Trophoblast cell (in vitro differentiated cells and primary cell): ENCODE measurements around the gene CNTNAP4.

ENCODE experiments used
- DNase-seq, 2 donors: peaks; one replicate each; pipeline ENCODE4 v3.0.0-alpha.2; 2016
- H2AFZ ChIP-seq: 2 replicates; pipeline ENCODE4 v1.6.1; 2013; ENCODE audit warnings: low read length, moderate library complexity, mild to moderate bottlenecking; ENCODE audit not compliant: insufficient read depth, poor library complexity
- H2AK5ac ChIP-seq: 2 replicates; pipeline ENCODE4 v1.6.1; 2013; ENCODE audit warnings: mild to moderate bottlenecking, low read length
- H2BK120ac ChIP-seq: 2 replicates; pipeline ENCODE4 v1.6.1; 2013; ENCODE audit warnings: low read length, mild to moderate bottlenecking, moderate library complexity; ENCODE audit not compliant: insufficient read depth, poor library complexity
- H2BK12ac ChIP-seq: 2 replicates; pipeline ENCODE4 v1.6.1; 2013; ENCODE audit warnings: mild to moderate bottlenecking, low read length, moderate library complexity
- H2BK5ac ChIP-seq: 2 replicates; pipeline ENCODE4 v1.6.1; 2013; ENCODE audit warnings: low read length, low read depth, moderate library complexity, mild to moderate bottlenecking; ENCODE audit not compliant: poor library complexity
- H3K14ac ChIP-seq: 2 replicates; pipeline ENCODE4 v1.6.1; 2013; ENCODE audit warnings: mild to moderate bottlenecking, low read length
- H3K18ac ChIP-seq: 2 replicates; pipeline ENCODE4 v1.6.1; 2013; ENCODE audit warnings: mild to moderate bottlenecking, low read length
- H3K23ac ChIP-seq: 2 replicates; pipeline ENCODE4 v1.6.1; 2013; ENCODE audit warnings: low read length
- H3K27ac ChIP-seq: 2 replicates; pipeline ENCODE4 v1.5.1; 2013; ENCODE audit warnings: low read depth, mild to moderate bottlenecking, inconsistent platforms, low read length, moderate library complexity
- H3K27me3 ChIP-seq: 2 replicates; pipeline ENCODE4 v1.6.1; 2013; ENCODE audit warnings: inconsistent platforms, mild to moderate bottlenecking, low read length, moderate library complexity; ENCODE audit not compliant: insufficient read depth
- H3K36me3 ChIP-seq, 2 experiments: 1 replicate in 1 of 2; 2 replicates in 1 of 2; pipeline ENCODE4 v1.6.1; 2013; ENCODE audit warnings: low read length in 2 of 2, mild to moderate bottlenecking in 2 of 2, moderate library complexity in 1 of 2; ENCODE audit not compliant: insufficient read depth in 2 of 2, control insufficient read depth in 1 of 2
- H3K4ac ChIP-seq: 2 replicates; pipeline ENCODE4 v1.6.1; 2013; ENCODE audit warnings: low read depth, mild to moderate bottlenecking, low read length, moderate library complexity
- H3K4me1 ChIP-seq, 2 experiments: 1 replicate in 1 of 2; 2 replicates in 1 of 2; pipeline ENCODE4 v1.6.1; 2013; ENCODE audit warnings: low read length in 2 of 2, mild to moderate bottlenecking in 2 of 2, moderate library complexity in 1 of 2; ENCODE audit not compliant: insufficient read depth in 2 of 2, control insufficient read depth in 1 of 2
- H3K4me2 ChIP-seq: 2 replicates; pipeline ENCODE4 v1.6.1; 2013; ENCODE audit warnings: inconsistent platforms, mild to moderate bottlenecking, low read length, moderate library complexity
- H3K4me3 ChIP-seq: 2 replicates; pipeline ENCODE4 v1.5.1; 2013; ENCODE audit warnings: mild to moderate bottlenecking, low read depth, low read length, inconsistent platforms
- H3K79me1 ChIP-seq: one replicate; pipeline ENCODE4 v1.6.1; 2013; ENCODE audit warnings: low read length
- H3K79me2 ChIP-seq: 2 replicates; pipeline ENCODE4 v1.6.1; 2013; ENCODE audit warnings: low read length, mild to moderate bottlenecking; ENCODE audit not compliant: control insufficient read depth, insufficient read depth, poor library complexity
- H3K9ac ChIP-seq: 2 replicates; pipeline ENCODE4 v1.6.1; 2013; ENCODE audit warnings: mild to moderate bottlenecking, low read length
- H3K9me3 ChIP-seq: 2 replicates; pipeline ENCODE4 v1.6.1; 2013; ENCODE audit warnings: low read depth, mild to moderate bottlenecking, control low read depth, inconsistent platforms, low read length; ENCODE audit not compliant: insufficient read depth
- H4K12ac ChIP-seq: 2 replicates; pipeline ENCODE4 v1.6.1; 2013; ENCODE audit warnings: low read depth, mild to moderate bottlenecking, low read length, moderate library complexity
- H4K8ac ChIP-seq: 2 replicates; pipeline ENCODE4 v1.6.1; 2013; ENCODE audit warnings: low read depth, mild to moderate bottlenecking, low read length, moderate library complexity
- H4K91ac ChIP-seq: one replicate; pipeline ENCODE4 v1.6.1; 2013; ENCODE audit warnings: low read depth, mild to moderate bottlenecking, low read length, moderate library complexity
- WGBS: extraction: QIAGEN DNeasy Blood & Tissue Kit; methylation state at CpG from one replicate; pipeline ENCODE4 v1.1.7; 2013; ENCODE audit warnings: missing lambda C conversion rate; ENCODE audit not compliant: insufficient read length, insufficient coverage; ENCODE audit errors: extremely low coverage; 5-methylcytosine and 5-hydroxymethylcytosine counted together

Gene CNTNAP4

GRCh38 chr16:76484020-76484419 is 206.8 kb downstream of the CNTNAP4 start:
- no peak overlapping the region for H3K4me2 ChIP-seq
- no peak overlapping the region for H4K91ac ChIP-seq
- H3K4ac ChIP-seq: no peak overlapping the region
- H3K36me3 ChIP-seq: no peaks in the 10 kb centered on the region
- no peak overlapping the region for H3K14ac ChIP-seq
- H3K27ac ChIP-seq: no peak overlapping the region
- no peak overlapping the region for H2BK5ac ChIP-seq
- no peaks in the 10 kb centered on the region for H3K79me2 ChIP-seq
- H2BK120ac ChIP-seq: no peak overlapping the region
- H4K12ac ChIP-seq: no peak overlapping the region
- no peak overlapping the region for H3K23ac ChIP-seq
- no peaks in the 10 kb centered on the region for H3K9me3 ChIP-seq
- no peak overlapping the region for H3K18ac ChIP-seq
- DNase-seq: no peak
- no peak overlapping the region for H4K8ac ChIP-seq
- no peaks in the 10 kb centered on the region for H3K4me1 ChIP-seq
- no peaks in the 10 kb centered on the region for H3K27me3 ChIP-seq
- no peak overlapping the region for H3K4me3 ChIP-seq
- H2AK5ac ChIP-seq: no peak overlapping the region
- no peak overlapping the region for H2AFZ ChIP-seq
- no peak overlapping the region for H3K9ac ChIP-seq
- no CpG with 5 or more reads among the region's 1 CpG for WGBS
- H3K79me1 ChIP-seq: no peaks in the 10 kb centered on the region
- H2BK12ac ChIP-seq: no peak overlapping the region

DNA sequence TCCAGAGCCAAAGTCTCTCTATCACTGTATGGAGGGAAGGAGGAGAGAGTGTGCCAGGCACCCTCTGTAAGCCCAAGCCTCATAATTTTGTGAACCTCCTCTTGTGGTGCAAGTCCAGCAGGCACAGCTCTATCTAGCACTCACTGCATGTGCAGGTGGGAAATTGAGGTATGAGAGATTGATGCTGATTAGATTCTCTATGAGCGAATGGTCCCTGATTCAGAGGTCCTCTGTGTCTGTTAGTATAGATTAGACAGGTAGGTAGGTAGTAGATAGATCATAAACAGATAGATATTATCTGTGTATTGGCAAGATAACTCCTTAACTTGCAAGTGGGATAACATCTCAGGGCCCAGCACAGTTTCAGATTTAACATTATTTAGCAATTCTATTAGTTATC is 209.5 kb downstream of the CNTNAP4 start:
- no peak overlapping the region for H2AFZ ChIP-seq
- no peak overlapping the region for H3K18ac ChIP-seq
- H3K79me2 ChIP-seq: no peaks in the 10 kb centered on the region
- H3K27ac ChIP-seq: no peak overlapping the region
- H3K36me3 ChIP-seq: no peaks in the 10 kb centered on the region
- DNase-seq: no peak
- H3K9ac ChIP-seq: no peak overlapping the region
- no peak overlapping the region for H3K14ac ChIP-seq
- H3K79me1 ChIP-seq: no peaks in the 10 kb centered on the region
- no peaks in the 10 kb centered on the region for H3K27me3 ChIP-seq
- no peak overlapping the region for H2AK5ac ChIP-seq
- H3K9me3 ChIP-seq: no peaks in the 10 kb centered on the region
- no peak overlapping the region for H3K4me3 ChIP-seq
- no peak overlapping the region for H3K4me2 ChIP-seq
- WGBS: no CpG with 5 or more reads among the region's 1 CpG
- no peak overlapping the region for H4K12ac ChIP-seq
- H4K8ac ChIP-seq: no peak overlapping the region
- no peak overlapping the region for H2BK5ac ChIP-seq
- H4K91ac ChIP-seq: no peak overlapping the region
- H3K23ac ChIP-seq: no peak overlapping the region
- no peak overlapping the region for H3K4ac ChIP-seq
- H2BK12ac ChIP-seq: no peak overlapping the region
- H2BK120ac ChIP-seq: no peak overlapping the region
- no peaks in the 10 kb centered on the region for H3K4me1 ChIP-seq

DNA sequence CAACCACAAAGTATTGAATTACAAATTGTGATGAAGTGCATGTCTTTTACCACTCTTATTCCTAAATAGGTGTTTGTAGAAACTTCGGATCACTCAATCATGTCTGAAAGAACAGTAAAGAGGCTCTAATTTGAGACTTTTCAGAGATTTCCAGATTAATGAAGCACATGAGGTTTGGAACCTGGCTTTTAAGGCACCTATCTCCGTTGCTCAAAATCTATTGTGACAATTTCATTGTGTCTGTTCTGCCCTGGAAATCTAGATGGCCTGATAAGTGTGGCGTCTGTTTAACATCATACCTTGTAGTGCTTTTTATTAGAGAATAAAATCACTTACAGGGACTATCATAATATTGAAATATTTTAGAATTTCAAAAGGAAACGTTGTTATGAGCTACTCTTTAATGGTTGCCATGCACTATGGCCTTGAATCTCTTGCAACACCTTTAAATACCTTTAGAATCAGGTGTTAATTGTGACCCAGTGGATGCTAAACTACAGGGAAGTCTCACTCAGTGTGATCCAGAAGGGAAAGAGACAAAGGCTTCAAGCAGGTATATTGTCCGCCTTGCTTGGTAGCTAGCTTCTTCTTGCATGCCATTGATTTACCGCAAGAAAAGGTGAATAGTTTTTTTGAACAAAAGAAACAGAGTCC is 210.3 kb downstream of the CNTNAP4 start:
- WGBS: no CpG with 5 or more reads among the region's 6 CpGs

DNA sequence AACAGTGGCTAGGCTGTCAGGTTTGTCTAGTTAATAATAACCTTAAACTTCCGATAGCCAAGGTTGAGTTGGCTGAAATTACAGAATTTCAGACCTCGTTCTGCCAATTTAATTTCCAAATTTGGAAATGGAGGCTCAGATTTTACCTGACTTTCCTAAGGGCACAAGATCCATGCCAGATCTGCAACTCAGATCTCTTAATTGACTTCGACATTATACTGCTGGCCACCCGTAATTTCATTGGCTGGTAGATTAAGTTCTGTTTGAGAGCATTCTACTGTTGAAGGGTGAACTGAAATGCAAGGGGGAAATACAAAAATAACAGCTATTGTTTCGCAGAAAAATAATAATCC is 210.8 kb downstream of the CNTNAP4 start:
- Histone ChIP-seq H3K36me3 (no peaks in the 10 kb centered on the region), H3K9me3 (no peaks in the 10 kb centered on the region), H2AFZ (no peak overlapping the region), H3K27me3 (no peaks in the 10 kb centered on the region), H3K4me2 (no peak overlapping the region), H2BK12ac (no peak overlapping the region), H3K14ac (no peak overlapping the region), H3K4ac (no peak overlapping the region), H3K9ac (no peak overlapping the region), H3K79me2 (no peaks in the 10 kb centered on the region), H3K18ac (no peak overlapping the region), H4K12ac (no peak overlapping the region), H3K4me3 (no peak overlapping the region), H3K23ac (no peak overlapping the region), H3K27ac (no peak overlapping the region), H4K91ac (no peak overlapping the region), H2AK5ac (no peak overlapping the region), H4K8ac (no peak overlapping the region), H3K79me1 (no peaks in the 10 kb centered on the region), H2BK120ac (no peak overlapping the region), H2BK5ac (no peak overlapping the region), H3K4me1 (no peaks in the 10 kb centered on the region)
- no CpG with 5 or more reads among the region's 5 CpGs for WGBS
- no peak for DNase-seq

More for the DNA sequence above, 210.3 kb downstream of the CNTNAP4 start:
- Histone ChIP-seq H2AK5ac (no peak overlapping the region), H3K36me3 (no peaks in the 10 kb centered on the region), H3K9me3 (no peaks in the 10 kb centered on the region), H3K4me2 (no peak overlapping the region), H3K9ac (no peak overlapping the region), H2BK120ac (no peak overlapping the region), H3K23ac (no peak overlapping the region), H3K79me1 (no peaks in the 10 kb centered on the region), H2AFZ (no peak overlapping the region), H4K91ac (no peak overlapping the region), H3K4me3 (no peak overlapping the region), H4K8ac (no peak overlapping the region), H3K14ac (no peak overlapping the region), H3K18ac (no peak overlapping the region), H2BK12ac (no peak overlapping the region), H3K4me1 (no peaks in the 10 kb centered on the region), H3K27me3 (no peaks in the 10 kb centered on the region), H3K79me2 (no peaks in the 10 kb centered on the region), H3K4ac (no peak overlapping the region), H3K27ac (no peak overlapping the region), H2BK5ac (no peak overlapping the region), H4K12ac (no peak overlapping the region)
- DNase-seq: no peak
